WTC11 (cell line): ENCODE data around the gene LRP1. TPM values are rescaled to one million over a fixed set of nuclear protein-coding genes. Genes with fewer than 3 reads are reported as not detected.

ENCODE experiments used
- ATAC-seq: fragments of 200-7000 bp; cut with Tn5 transposase; 2 replicates; pipeline ENCODE4 v1.10.0; 2021; ENCODE audit warnings: mild to moderate bottlenecking, moderate library complexity
- CTCF ChIA-PET: fragments of 300-600 bp; sonication (Branson Sonifier 250); formaldehyde crosslinking; loops from one replicate; lab custom pipeline; 2021; ENCODE audit warnings: antibody characterized with exemption; lab: Charles Lee
- POLR2A ChIA-PET: fragments of 350-600 bp; sonication (Branson Sonifier 250); formaldehyde crosslinking; loops from one replicate; lab custom pipeline; 2021; ENCODE audit warnings: antibody characterized with exemption; lab: Charles Lee
- DNase-seq: peaks from one replicate; pipeline ENCODE4 v3.0.0; 2021; ENCODE audit warnings: low spot score
- H3K27ac Mint-ChIP-seq: 2 replicates; pipeline ENCODE4 v1.8.0; 2021; ENCODE audit warnings: mixed read lengths
- H3K27me3 Mint-ChIP-seq: 2 replicates; pipeline ENCODE4 v1.8.0; 2021; ENCODE audit warnings: low read depth, mild to moderate bottlenecking, moderate library complexity, mixed read lengths
- H3K36me3 Mint-ChIP-seq: 2 replicates; pipeline ENCODE4 v1.8.0; 2021; ENCODE audit warnings: mixed read lengths
- H3K4me1 Mint-ChIP-seq: 2 replicates; pipeline ENCODE4 v1.8.0; 2022; ENCODE audit warnings: mixed read lengths
- H3K4me3 Mint-ChIP-seq: 2 replicates; pipeline ENCODE4 v1.8.0; 2021; ENCODE audit warnings: mild to moderate bottlenecking, moderate library complexity, mixed read lengths
- H3K9me3 Mint-ChIP-seq: 2 replicates; pipeline ENCODE4 v1.8.0; 2021; ENCODE audit warnings: mixed read lengths
- ETV6 ChIP-seq: sonication (generic); formaldehyde crosslinking; IDR thresholded peaks from 2 replicates; pipeline ENCODE4 v1.8.1; 2022; ENCODE audit warnings: mild to moderate bottlenecking, missing genetic modification reagents
- MXD4 ChIP-seq: fragments of 250-450 bp; sonication (Bioruptor Pico); IDR thresholded peaks from 2 replicates; pipeline ENCODE4 v1.8.0; 2021; ENCODE audit warnings: mild to moderate bottlenecking, moderate library complexity, borderline replicate concordance
- NFATC4 ChIP-seq: fragments of 250-450 bp; sonication (Bioruptor Pico); IDR thresholded peaks from 2 replicates; pipeline ENCODE4 v1.9.0; 2021; ENCODE audit warnings: mild to moderate bottlenecking
- NR1H2 ChIP-seq: sonication (generic); formaldehyde crosslinking; IDR thresholded peaks from 2 replicates; pipeline ENCODE4 v1.9.0; 2021; ENCODE audit warnings: mild to moderate bottlenecking, moderate library complexity, missing genetic modification reagents
- ZBTB21 ChIP-seq: sonication (generic); formaldehyde crosslinking; IDR thresholded peaks from 2 replicates; pipeline ENCODE4 v1.8.1; 2023; ENCODE audit warnings: mild to moderate bottlenecking, missing genetic modification reagents, borderline replicate concordance
- ZNF138 ChIP-seq: sonication (generic); formaldehyde crosslinking; conservative IDR thresholded peaks from 2 replicates; pipeline ENCODE4 v1.8.1; 2022; ENCODE audit warnings: mild to moderate bottlenecking, moderate library complexity, missing genetic modification reagents
- ZNF416 ChIP-seq: fragments of 250-450 bp; sonication (Bioruptor Pico); IDR thresholded peaks from 2 replicates; pipeline ENCODE4 v1.9.0; 2021; ENCODE audit warnings: mild to moderate bottlenecking, inconsistent platforms
- total RNA-seq: library from RNA; stranded (reverse); gene quantifications from 3 replicates; pipeline ENCODE4 v1.2.3, GENCODE V29; 2021
- TF ChIP-seq, protein P1 (sequence below): sonication (generic); formaldehyde crosslinking; IDR thresholded peaks from 2 replicates; pipeline ENCODE4 v1.8.0; 2022; ENCODE audit warnings: mild to moderate bottlenecking, missing genetic modification reagents
- TF ChIP-seq, protein P2 (sequence below): sonication (generic); formaldehyde crosslinking; IDR thresholded peaks from 2 replicates; pipeline ENCODE4 v1.8.1; 2023; ENCODE audit warnings: mild to moderate bottlenecking, missing genetic modification reagents, moderate library complexity
- TF ChIP-seq, protein P3 (sequence below): sonication (generic); formaldehyde crosslinking; IDR thresholded peaks from 2 replicates; pipeline ENCODE4 v1.8.1; 2023; ENCODE audit warnings: mild to moderate bottlenecking, missing genetic modification reagents
- TF ChIP-seq, protein P4 (sequence below): fragments of 250-450 bp; sonication (Bioruptor Pico); IDR thresholded peaks from 2 replicates; pipeline ENCODE4 v1.9.0; 2021; ENCODE audit warnings: mild to moderate bottlenecking
- TF ChIP-seq, protein P5 (sequence below): sonication (generic); formaldehyde crosslinking; IDR thresholded peaks from 2 replicates; pipeline ENCODE4 v1.8.0; 2023; ENCODE audit warnings: missing genetic modification reagents, mild to moderate bottlenecking, borderline replicate concordance
- TF ChIP-seq, protein P6 (sequence below): sonication (generic); formaldehyde crosslinking; IDR thresholded peaks from 2 replicates; pipeline ENCODE4 v1.8.1; 2022; ENCODE audit warnings: low read depth, mild to moderate bottlenecking, moderate library complexity, missing genetic modification reagents, borderline replicate concordance

Gene LRP1
- total RNA-seq, 1 experiment from 2014 or later: 120 TPM

DNA sequence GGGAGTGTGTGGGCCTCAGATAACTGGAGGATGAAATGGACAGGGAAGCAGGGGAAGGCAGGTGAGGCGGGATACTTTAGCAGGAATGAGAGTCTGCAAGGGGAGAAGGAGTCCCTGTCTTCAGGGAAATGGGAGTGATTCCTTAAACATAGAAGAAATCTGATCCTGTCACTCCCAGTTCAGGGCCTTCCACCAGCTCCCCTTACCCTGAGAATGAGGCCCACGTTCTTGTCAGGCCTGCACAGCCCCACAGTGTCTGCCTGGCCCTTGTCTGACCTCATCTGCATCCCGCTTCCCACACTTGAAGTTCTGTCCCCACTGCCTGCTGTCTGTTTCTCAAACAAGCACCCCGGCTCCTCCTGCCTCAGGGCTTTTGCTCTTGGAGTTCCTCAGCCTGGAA, 31.8 kb downstream of the LRP1 start:
- POLR2A ChIA-PET: no interaction called here
- no peaks in the 10 kb centered on the region for H3K27me3 Mint-ChIP-seq
- no peaks in the 10 kb centered on the region for H3K4me1 Mint-ChIP-seq
- H3K27ac Mint-ChIP-seq: no peak overlapping the region
- ATAC-seq (no peak), DNase-seq (no peak)
- TF ChIP-seq ETV6 (CRISPR knock-in tag): no peak
- TF ChIP-seq, protein P1, sequence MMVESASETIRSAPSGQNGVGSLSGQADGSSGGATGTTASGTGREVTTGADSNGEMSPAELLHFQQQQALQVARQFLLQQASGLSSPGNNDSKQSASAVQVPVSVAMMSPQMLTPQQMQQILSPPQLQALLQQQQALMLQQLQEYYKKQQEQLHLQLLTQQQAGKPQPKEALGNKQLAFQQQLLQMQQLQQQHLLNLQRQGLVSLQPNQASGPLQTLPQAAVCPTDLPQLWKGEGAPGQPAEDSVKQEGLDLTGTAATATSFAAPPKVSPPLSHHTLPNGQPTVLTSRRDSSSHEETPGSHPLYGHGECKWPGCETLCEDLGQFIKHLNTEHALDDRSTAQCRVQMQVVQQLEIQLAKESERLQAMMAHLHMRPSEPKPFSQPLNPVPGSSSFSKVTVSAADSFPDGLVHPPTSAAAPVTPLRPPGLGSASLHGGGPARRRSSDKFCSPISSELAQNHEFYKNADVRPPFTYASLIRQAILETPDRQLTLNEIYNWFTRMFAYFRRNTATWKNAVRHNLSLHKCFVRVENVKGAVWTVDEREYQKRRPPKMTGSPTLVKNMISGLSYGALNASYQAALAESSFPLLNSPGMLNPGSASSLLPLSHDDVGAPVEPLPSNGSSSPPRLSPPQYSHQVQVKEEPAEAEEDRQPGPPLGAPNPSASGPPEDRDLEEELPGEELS: no peak
- TF ChIP-seq MXD4 (CRISPR knock-in tag): no peak
- TF ChIP-seq, protein P2, sequence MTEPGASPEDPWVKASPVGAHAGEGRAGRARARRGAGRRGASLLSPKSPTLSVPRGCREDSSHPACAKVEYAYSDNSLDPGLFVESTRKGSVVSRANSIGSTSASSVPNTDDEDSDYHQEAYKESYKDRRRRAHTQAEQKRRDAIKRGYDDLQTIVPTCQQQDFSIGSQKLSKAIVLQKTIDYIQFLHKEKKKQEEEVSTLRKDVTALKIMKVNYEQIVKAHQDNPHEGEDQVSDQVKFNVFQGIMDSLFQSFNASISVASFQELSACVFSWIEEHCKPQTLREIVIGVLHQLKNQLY (CRISPR knock-in tag): no peak
- TF ChIP-seq, protein P3, sequence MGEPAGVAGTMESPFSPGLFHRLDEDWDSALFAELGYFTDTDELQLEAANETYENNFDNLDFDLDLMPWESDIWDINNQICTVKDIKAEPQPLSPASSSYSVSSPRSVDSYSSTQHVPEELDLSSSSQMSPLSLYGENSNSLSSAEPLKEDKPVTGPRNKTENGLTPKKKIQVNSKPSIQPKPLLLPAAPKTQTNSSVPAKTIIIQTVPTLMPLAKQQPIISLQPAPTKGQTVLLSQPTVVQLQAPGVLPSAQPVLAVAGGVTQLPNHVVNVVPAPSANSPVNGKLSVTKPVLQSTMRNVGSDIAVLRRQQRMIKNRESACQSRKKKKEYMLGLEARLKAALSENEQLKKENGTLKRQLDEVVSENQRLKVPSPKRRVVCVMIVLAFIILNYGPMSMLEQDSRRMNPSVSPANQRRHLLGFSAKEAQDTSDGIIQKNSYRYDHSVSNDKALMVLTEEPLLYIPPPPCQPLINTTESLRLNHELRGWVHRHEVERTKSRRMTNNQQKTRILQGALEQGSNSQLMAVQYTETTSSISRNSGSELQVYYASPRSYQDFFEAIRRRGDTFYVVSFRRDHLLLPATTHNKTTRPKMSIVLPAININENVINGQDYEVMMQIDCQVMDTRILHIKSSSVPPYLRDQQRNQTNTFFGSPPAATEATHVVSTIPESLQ: no peak
- TF ChIP-seq ZBTB21: no peak
- TF ChIP-seq ZNF138 (CRISPR knock-in tag): no peak
- TF ChIP-seq, protein P4, sequence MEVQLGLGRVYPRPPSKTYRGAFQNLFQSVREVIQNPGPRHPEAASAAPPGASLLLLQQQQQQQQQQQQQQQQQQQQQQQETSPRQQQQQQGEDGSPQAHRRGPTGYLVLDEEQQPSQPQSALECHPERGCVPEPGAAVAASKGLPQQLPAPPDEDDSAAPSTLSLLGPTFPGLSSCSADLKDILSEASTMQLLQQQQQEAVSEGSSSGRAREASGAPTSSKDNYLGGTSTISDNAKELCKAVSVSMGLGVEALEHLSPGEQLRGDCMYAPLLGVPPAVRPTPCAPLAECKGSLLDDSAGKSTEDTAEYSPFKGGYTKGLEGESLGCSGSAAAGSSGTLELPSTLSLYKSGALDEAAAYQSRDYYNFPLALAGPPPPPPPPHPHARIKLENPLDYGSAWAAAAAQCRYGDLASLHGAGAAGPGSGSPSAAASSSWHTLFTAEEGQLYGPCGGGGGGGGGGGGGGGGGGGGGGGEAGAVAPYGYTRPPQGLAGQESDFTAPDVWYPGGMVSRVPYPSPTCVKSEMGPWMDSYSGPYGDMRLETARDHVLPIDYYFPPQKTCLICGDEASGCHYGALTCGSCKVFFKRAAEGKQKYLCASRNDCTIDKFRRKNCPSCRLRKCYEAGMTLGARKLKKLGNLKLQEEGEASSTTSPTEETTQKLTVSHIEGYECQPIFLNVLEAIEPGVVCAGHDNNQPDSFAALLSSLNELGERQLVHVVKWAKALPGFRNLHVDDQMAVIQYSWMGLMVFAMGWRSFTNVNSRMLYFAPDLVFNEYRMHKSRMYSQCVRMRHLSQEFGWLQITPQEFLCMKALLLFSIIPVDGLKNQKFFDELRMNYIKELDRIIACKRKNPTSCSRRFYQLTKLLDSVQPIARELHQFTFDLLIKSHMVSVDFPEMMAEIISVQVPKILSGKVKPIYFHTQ: no peak
- TF ChIP-seq ZNF416 (CRISPR knock-in tag): no peak
- TF ChIP-seq, protein P5, sequence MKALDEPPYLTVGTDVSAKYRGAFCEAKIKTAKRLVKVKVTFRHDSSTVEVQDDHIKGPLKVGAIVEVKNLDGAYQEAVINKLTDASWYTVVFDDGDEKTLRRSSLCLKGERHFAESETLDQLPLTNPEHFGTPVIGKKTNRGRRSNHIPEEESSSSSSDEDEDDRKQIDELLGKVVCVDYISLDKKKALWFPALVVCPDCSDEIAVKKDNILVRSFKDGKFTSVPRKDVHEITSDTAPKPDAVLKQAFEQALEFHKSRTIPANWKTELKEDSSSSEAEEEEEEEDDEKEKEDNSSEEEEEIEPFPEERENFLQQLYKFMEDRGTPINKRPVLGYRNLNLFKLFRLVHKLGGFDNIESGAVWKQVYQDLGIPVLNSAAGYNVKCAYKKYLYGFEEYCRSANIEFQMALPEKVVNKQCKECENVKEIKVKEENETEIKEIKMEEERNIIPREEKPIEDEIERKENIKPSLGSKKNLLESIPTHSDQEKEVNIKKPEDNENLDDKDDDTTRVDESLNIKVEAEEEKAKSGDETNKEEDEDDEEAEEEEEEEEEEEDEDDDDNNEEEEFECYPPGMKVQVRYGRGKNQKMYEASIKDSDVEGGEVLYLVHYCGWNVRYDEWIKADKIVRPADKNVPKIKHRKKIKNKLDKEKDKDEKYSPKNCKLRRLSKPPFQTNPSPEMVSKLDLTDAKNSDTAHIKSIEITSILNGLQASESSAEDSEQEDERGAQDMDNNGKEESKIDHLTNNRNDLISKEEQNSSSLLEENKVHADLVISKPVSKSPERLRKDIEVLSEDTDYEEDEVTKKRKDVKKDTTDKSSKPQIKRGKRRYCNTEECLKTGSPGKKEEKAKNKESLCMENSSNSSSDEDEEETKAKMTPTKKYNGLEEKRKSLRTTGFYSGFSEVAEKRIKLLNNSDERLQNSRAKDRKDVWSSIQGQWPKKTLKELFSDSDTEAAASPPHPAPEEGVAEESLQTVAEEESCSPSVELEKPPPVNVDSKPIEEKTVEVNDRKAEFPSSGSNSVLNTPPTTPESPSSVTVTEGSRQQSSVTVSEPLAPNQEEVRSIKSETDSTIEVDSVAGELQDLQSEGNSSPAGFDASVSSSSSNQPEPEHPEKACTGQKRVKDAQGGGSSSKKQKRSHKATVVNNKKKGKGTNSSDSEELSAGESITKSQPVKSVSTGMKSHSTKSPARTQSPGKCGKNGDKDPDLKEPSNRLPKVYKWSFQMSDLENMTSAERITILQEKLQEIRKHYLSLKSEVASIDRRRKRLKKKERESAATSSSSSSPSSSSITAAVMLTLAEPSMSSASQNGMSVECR (CRISPR knock-in tag): no peak
- TF ChIP-seq NR1H2 (CRISPR knock-in tag): no peak
- TF ChIP-seq NFATC4 (CRISPR knock-in tag): no peak
- TF ChIP-seq, protein P6, sequence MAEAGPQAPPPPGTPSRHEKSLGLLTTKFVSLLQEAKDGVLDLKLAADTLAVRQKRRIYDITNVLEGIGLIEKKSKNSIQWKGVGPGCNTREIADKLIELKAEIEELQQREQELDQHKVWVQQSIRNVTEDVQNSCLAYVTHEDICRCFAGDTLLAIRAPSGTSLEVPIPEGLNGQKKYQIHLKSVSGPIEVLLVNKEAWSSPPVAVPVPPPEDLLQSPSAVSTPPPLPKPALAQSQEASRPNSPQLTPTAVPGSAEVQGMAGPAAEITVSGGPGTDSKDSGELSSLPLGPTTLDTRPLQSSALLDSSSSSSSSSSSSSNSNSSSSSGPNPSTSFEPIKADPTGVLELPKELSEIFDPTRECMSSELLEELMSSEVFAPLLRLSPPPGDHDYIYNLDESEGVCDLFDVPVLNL (CRISPR knock-in tag): no peak
- CTCF ChIA-PET: no interaction called here
- peaks cover 71% of the 10 kb centered on the region for H3K36me3 Mint-ChIP-seq
- no peaks in the 10 kb centered on the region for H3K9me3 Mint-ChIP-seq
- no peak overlapping the region for H3K4me3 Mint-ChIP-seq
